Psoas muscle (tissue), 8 donors: Measurements from ENCODE around the gene SLC25A28. TPM values are rescaled to one million over a fixed set of nuclear protein-coding genes. Genes with fewer than 3 reads are reported as not detected.

ENCODE experiments used
- ATAC-seq, 4 donors: fragments of 200-7000 bp; cut with Tn5 transposase; one replicate each; pipeline ENCODE4 v1.9.1; 2020; ENCODE audit warnings: moderate library complexity in 3 of 4, mild to moderate bottlenecking in 2 of 4
- DNase-seq, 2 donors: peaks; one replicate each; pipeline ENCODE4 v3.0.0-alpha.2; 2020
- H3K27ac ChIP-seq: fragments of 200-600 bp; one replicate; pipeline ENCODE4 v1.8.0; 2022
- H3K27me3 ChIP-seq, 3 donors: fragments of 200-600 bp in 1 of 3; one replicate each; pipeline versions ENCODE4 v1.6.1 to v1.8.0; 2013 to 2022; ENCODE audit warnings: low read length in 2 of 3, mild to moderate bottlenecking in 2 of 3, moderate library complexity in 1 of 3; ENCODE audit not compliant: insufficient read depth in 3 of 3
- H3K36me3 ChIP-seq, 2 donors: fragments of 200-600 bp in 1 of 2; one replicate each; pipeline versions ENCODE4 v1.6.1 to v1.8.0; 2013 to 2022; ENCODE audit warnings: low read depth in 1 of 2, mild to moderate bottlenecking in 1 of 2, moderate library complexity in 1 of 2; ENCODE audit not compliant: insufficient read depth in 1 of 2
- H3K4me1 ChIP-seq: fragments of 200-600 bp; one replicate; pipeline ENCODE4 v1.8.0; 2022
- H3K4me3 ChIP-seq: fragments of 200-600 bp; one replicate; pipeline ENCODE4 v1.8.0; 2022; ENCODE audit warnings: mild to moderate bottlenecking
- H3K9me3 ChIP-seq: fragments of 200-600 bp; one replicate; pipeline ENCODE4 v1.8.0; 2022
- WGBS, 3 donors: extraction: QIAGEN DNeasy Blood & Tissue Kit; methylation state at CpG; one replicate each; pipeline versions ENCODE4 v1.1.6 to v1.1.7; 2013; 5-methylcytosine and 5-hydroxymethylcytosine counted together
- intact Hi-C, 2 donors: fragments of 100-400 bp; cut with DNase I; formaldehyde crosslinking; loops; one replicate each; pipeline versions ENCODE4 v1.11.0 to v1.14.2; 2022
- polyA plus RNA-seq, 3 donors: library from polyadenylated mRNA; stranded (reverse); fragments of 200-250 nt; gene quantifications; one replicate each; pipeline ENCODE4 v1.2.3, GENCODE V29; 2013
- total RNA-seq, 4 donors: library from RNA; stranded (reverse); fragmentation: NEBNext Ultra II Directional in 2 of 4; extraction: Animal tissue kit (Norgen Biotek cat#: 25700) in 2 of 4; gene quantifications; one replicate each; pipeline versions ENCODE4 v1.2.1 to v1.2.4, GENCODE V29; 2021 to 2023
- TF ChIP-seq, protein P1 (sequence below): fragments of 200-600 bp; IDR thresholded peaks from one replicate; pipeline ENCODE4 v1.8.0; 2022; ENCODE audit warnings: antibody characterized with exemption
- donor health status: healthy with polysubstance abuse.
- donor health status: DM: no; HTN: no; CAD: no; lungs with moderate emphysema.
- donor health status: Bipolar disorder and iron deficiency.
- donor health status: healthy.
- donor health status: DM: yes; HTN: yes; CAD: no.
- donor health status: DM: no; HTN: no; CAD: no.
- donor health status: DM: no; HTN: no; CAD: no.
- donor health status: DM: yes; HTN: yes; CAD: no.

SLC25A28 gene
- total and polyA plus RNA-seq, 7 donors: 30.6 to 69.8 (median 61.6) TPM

DNA sequence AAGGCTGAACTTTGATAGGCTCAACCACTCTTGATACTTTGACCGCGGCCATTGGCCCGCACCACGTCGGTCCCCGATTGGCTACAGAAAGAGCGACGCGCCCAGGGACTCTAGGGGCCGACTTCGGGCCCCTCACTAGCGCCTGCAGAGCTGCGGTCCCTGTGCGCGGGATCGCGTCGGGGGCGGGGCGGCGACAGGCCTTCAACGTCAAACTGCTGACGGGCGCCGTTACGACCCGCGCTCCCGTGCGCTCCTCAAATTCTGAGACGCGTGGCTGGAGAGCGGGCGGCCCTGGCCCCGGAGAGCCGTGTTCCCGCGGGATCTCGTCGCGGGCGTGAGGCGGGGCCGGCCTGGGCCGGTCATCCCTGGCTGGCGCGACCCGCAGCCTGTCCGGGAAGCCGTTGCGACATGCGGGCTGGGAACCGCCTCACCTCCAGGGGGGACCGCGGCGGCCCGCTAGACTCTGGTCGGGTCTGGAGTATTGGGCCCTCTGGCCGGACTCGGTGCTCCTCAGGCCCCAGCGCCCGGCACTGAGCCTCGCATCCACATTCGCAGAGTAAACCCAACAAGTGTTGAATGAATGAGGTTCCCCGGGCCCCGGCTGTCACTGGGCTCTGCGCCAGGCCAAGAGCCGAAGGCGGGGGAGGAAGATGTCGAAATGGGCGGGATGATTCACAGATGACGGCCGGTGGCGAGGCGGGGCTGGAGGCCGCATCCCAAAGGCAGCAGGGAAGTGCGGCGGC, 643 bp upstream of the SLC25A28 start:
- H3K27me3 ChIP-seq: no peaks in the 10 kb centered on the region
- 0% methylated on average over 72 to 78 of the region's 78 CpGs for WGBS, 3 donors
- DNase-seq (peak; percentile 95 to 97), ATAC-seq (peak; percentile 90 to 91 (median 90))
- TF ChIP-seq, protein P1, sequence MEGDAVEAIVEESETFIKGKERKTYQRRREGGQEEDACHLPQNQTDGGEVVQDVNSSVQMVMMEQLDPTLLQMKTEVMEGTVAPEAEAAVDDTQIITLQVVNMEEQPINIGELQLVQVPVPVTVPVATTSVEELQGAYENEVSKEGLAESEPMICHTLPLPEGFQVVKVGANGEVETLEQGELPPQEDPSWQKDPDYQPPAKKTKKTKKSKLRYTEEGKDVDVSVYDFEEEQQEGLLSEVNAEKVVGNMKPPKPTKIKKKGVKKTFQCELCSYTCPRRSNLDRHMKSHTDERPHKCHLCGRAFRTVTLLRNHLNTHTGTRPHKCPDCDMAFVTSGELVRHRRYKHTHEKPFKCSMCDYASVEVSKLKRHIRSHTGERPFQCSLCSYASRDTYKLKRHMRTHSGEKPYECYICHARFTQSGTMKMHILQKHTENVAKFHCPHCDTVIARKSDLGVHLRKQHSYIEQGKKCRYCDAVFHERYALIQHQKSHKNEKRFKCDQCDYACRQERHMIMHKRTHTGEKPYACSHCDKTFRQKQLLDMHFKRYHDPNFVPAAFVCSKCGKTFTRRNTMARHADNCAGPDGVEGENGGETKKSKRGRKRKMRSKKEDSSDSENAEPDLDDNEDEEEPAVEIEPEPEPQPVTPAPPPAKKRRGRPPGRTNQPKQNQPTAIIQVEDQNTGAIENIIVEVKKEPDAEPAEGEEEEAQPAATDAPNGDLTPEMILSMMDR: peak; percentile 5
- no peaks in the 10 kb centered on the region for H3K9me3 ChIP-seq
- intact Hi-C loops: loop anchor here (1.0 to 5.0 kb wide), 2 partner anchors 36 to 111 kb away; partner anchors contain the start of genes ENTPD7 (in 2 of the 2), COX15 (in 1 of the 2) and CUTC (in 1 of the 2)
- H3K4me1 ChIP-seq: peaks cover 31% of the 10 kb centered on the region
- peaks cover 0 to 6% of the 10 kb centered on the region in 2 donors for H3K36me3 ChIP-seq
- H3K4me3 ChIP-seq: peak overlapping the region; percentile 83
- peak overlapping the region; percentile 92 for H3K27ac ChIP-seq

DNA sequence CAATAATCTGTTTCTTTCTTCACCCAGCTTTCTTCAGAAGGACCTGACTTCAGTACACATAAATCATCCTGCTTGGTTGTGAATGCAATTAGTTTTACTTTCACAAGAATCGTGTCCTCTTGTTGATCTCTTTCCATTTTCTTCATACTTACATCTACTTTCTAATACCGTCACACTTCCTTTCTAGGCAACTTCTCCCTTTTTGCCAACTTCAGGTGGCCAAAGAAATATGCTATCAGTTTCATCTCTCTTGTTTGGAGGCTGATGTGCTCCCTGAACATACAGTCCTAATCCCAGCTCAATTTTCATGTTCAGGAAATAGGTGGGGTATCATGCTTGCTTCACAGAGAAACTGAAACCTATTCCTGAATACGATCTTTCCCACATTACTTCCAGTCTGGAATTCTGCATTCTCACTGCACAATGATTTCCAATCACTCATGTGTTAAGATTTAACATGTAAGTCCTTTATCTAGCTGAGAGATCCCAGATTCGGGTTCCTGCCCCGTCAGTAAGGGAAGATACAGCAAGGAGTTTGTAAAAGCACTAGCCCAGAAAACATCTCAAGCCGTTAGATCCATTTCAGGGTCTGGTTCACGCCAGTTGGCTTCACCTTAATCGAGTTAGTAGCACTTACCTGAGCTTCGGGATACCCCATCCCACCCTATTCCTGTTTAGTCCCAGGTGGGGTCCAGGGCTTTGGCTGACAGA, 994 bp downstream of the SLC25A28 start:
- TF ChIP-seq, protein P1: no peak
- no peaks in the 10 kb centered on the region for H3K27me3 ChIP-seq
- peaks cover 35% of the 10 kb centered on the region for H3K4me1 ChIP-seq
- H3K4me3 ChIP-seq: peak overlapping the region; percentile 83
- H3K36me3 ChIP-seq: peaks cover 0 to 18% of the 10 kb centered on the region in 2 donors
- 0 to 1% (median 1%) methylated on average over 9 of the region's 9 CpGs for WGBS, 3 donors
- no peaks in the 10 kb centered on the region for H3K9me3 ChIP-seq
- DNase-seq (no peak), ATAC-seq (no peak)
- peak overlapping the region; percentile 92 for H3K27ac ChIP-seq
- intact Hi-C loops: no loop called here

DNA sequence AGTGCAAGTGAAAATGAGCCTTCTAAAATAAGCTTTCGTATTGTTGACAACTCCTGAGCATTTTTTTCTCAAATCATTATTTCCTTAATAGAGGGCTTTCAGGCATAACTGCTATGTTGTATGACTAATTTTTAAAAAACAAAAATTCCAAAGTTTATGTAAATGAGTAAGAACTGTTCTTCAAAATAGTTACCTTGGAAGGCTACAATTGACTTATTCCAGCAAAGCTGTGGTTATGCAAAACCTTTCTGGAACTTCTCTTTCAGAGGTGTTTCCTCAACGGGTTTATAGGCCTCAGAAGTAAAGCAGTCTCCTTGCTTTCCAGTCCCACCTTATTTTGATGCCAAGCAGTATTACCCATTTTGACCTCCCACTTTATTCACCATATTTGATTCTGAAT, 2.5 kb downstream of the SLC25A28 start:
- peaks cover 0 to 30% of the 10 kb centered on the region in 2 donors for H3K36me3 ChIP-seq
- intact Hi-C loops: no loop called here
- H3K4me1 ChIP-seq: peaks cover 35% of the 10 kb centered on the region
- TF ChIP-seq, protein P1: no peak
- peak overlapping the region; percentile 83 for H3K4me3 ChIP-seq
- ATAC-seq (no peak), DNase-seq (no peak)
- H3K9me3 ChIP-seq: no peaks in the 10 kb centered on the region
- WGBS, 3 donors: 47 to 63% (median 52%) methylated on average over 2 of the region's 2 CpGs
- H3K27ac ChIP-seq: peak overlapping the region; percentile 92
- H3K27me3 ChIP-seq: no peaks in the 10 kb centered on the region

DNA sequence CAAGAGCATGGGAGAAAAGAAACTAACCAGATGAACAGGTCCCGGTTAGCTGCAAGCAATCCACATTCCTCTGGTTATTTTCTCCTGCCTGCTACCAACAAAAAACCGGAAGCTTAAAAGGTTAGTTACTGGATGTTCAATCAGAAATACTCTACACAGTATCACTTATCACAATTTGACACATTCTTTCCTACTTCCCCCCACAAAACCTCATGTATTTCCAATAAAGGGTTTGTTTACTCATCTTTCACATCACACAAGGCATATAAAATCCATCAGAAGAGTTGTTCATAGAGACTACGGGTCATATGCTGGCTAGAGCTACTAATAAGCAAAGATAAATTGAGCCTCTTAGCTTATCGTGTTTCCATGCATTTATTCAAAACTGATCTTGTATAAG, 4.8 kb downstream of the SLC25A28 start:
- DNase-seq (no peak), ATAC-seq (no peak)
- TF ChIP-seq, protein P1: no peak
- Histone ChIP-seq H3K27ac (no peak overlapping the region), H3K9me3 (no peaks in the 10 kb centered on the region), H3K4me1 (peaks cover 29% of the 10 kb centered on the region), H3K4me3 (no peak overlapping the region), H3K27me3 (no peaks in the 10 kb centered on the region), H3K36me3 (peaks cover 6 to 47% of the 10 kb centered on the region in 2 donors)
- 77 to 87% (median 80%) methylated on average over 4 of the region's 4 CpGs for WGBS, 3 donors
- intact Hi-C loops: no loop called here
